Transverse colon (tissue), 3 donors: ENCODE measurements around the gene OR51M1.

ENCODE experiments used
- EP300 ChIP-seq: sonication (generic); formaldehyde crosslinking; IDR thresholded peaks from one replicate; pipeline ENCODE4 v1.6.1; 2017; ENCODE audit warnings: antibody characterized with exemption, low read depth
- POLR2A ChIP-seq: fragments of 450-650 bp; IDR thresholded peaks from one replicate; pipeline ENCODE4 v1.6.1; 2016; ENCODE audit warnings: antibody characterized with exemption, mild to moderate bottlenecking, moderate library complexity
- TF ChIP-seq, protein P1 (sequence below), 5 experiments: fragments of 200-600 bp in 3 of 5; fragments of 450-650 bp in 2 of 5; sonication (generic) in 3 of 5; IDR thresholded peaks; 1 replicate in 2 of 5; 2 replicates in 3 of 5; pipeline ENCODE4 v1.5.1; 2016 to 2017; ENCODE audit warnings: antibody characterized with exemption in 5 of 5, inconsistent platforms in 3 of 5, mild to moderate bottlenecking in 2 of 5, moderate library complexity in 1 of 5

DNA sequence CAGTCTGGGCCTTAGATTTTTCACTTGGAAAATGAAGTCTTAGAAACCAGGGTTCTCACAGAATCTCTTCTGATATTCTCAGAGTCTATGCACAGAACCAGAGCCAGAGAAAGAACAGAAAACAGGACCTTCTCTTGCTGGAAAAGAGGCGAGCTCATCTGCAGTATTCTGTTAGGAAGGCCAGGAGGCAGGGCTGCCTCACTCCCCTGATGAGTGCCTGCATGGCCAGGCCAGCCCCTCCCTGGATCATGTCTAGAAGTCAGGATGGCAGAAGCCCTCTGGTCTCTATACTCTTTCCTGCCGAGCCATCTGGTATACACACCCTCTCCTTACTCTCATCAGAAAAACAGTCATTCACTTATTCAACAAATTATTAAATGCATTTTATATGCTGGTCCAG lies 723 bp downstream of the OR51M1 start:
- TF ChIP-seq, protein P1, sequence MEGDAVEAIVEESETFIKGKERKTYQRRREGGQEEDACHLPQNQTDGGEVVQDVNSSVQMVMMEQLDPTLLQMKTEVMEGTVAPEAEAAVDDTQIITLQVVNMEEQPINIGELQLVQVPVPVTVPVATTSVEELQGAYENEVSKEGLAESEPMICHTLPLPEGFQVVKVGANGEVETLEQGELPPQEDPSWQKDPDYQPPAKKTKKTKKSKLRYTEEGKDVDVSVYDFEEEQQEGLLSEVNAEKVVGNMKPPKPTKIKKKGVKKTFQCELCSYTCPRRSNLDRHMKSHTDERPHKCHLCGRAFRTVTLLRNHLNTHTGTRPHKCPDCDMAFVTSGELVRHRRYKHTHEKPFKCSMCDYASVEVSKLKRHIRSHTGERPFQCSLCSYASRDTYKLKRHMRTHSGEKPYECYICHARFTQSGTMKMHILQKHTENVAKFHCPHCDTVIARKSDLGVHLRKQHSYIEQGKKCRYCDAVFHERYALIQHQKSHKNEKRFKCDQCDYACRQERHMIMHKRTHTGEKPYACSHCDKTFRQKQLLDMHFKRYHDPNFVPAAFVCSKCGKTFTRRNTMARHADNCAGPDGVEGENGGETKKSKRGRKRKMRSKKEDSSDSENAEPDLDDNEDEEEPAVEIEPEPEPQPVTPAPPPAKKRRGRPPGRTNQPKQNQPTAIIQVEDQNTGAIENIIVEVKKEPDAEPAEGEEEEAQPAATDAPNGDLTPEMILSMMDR (IDR thresholded peaks at IDR 0.05), result no peak
- TF ChIP-seq POLR2A, result no peak
- TF ChIP-seq EP300, result no peak
